Epithelial cell of proximal tubule (primary cell): ENCODE measurements around the gene KIAA1671. TPM values are rescaled to one million over a fixed set of nuclear protein-coding genes. Genes with fewer than 3 reads are reported as not detected.

Experiments
- DNase-seq: peaks from one replicate; pipeline ENCODE4 v3.0.0-alpha.2; 2011; ENCODE audit warnings: low read depth
- H3K4me3 ChIP-seq: 2 replicates; pipeline ENCODE4 v1.5.1; 2011; ENCODE audit warnings: low read depth, mild to moderate bottlenecking, low read length
- CTCF ChIP-seq: conservative IDR thresholded peaks from 2 replicates; pipeline ENCODE4 v1.5.1; 2012; ENCODE audit warnings: low read depth, mild to moderate bottlenecking, low read length
- total RNA-seq: library from RNA; depleted of rRNA; stranded (reverse); fragments of >200 nt; gene quantifications from 2 replicates; pipeline ENCODE4 v1.2.3, GENCODE V29; 2015

The KIAA1671 gene
- total RNA-seq, 1 donor from 2014 or later: 14.1 TPM

- no peak for TF ChIP-seq CTCF
- no peak overlapping the region for H3K4me3 ChIP-seq
- no peak for DNase-seq
These were observed 171.2 kb downstream of the KIAA1671 start for GRCh38 chr22:25123677-25124076.

- no peak for DNase-seq
- no peak overlapping the region for H3K4me3 ChIP-seq
- no peak for TF ChIP-seq CTCF
These were observed 173.3 kb downstream of the KIAA1671 start for GRCh38 chr22:25125693-25126357.

GRCh38 chr22:25126510-25126909 lies 174.0 kb downstream of the KIAA1671 start:
- no peak overlapping the region for H3K4me3 ChIP-seq
- DNase-seq: no peak
- no peak for TF ChIP-seq CTCF

- no peak for TF ChIP-seq CTCF
- no peak for DNase-seq
- H3K4me3 ChIP-seq: no peak overlapping the region
These were observed 174.8 kb downstream of the KIAA1671 start for GRCh38 chr22:25127318-25127717.

GRCh38 chr22:25130462-25130861 lies 177.9 kb downstream of the KIAA1671 start:
- no peak for TF ChIP-seq CTCF

GRCh38 chr22:25131198-25131887 lies 178.8 kb downstream of the KIAA1671 start:
- no peak for DNase-seq
- no peak overlapping the region for H3K4me3 ChIP-seq
- peak; percentile 10 for TF ChIP-seq CTCF

More at GRCh38 chr22:25130462-25130861, 177.9 kb downstream of the KIAA1671 start:
- no peak for DNase-seq
- no peak overlapping the region for H3K4me3 ChIP-seq
